Tibial artery (tissue), 4 donors: Measurements from ENCODE around the gene TUBA3D.
"Not testable (repeated sequence)": the region's sequence is repeated elsewhere in the genome, so short reads cannot be mapped to it uniquely, and the experiment has no call there.

Experiments used
- DNase-seq, 2 donors: peaks; one replicate each; pipeline ENCODE4 v3.0.0-alpha.2; 2019
- H3K27ac ChIP-seq, 2 donors: fragments of 200-600 bp; sonication (generic) in 1 of 2; 1 replicate in 1 of 2; 2 replicates in 1 of 2; pipeline ENCODE4 v1.5.1; 2018 to 2019; ENCODE audit warnings: mild to moderate bottlenecking in 1 of 2
- H3K27me3 ChIP-seq, 2 donors: fragments of 200-600 bp; sonication (generic) in 1 of 2; one replicate each; pipeline versions ENCODE4 v1.5.1 to v1.6.0; 2016 to 2019
- H3K36me3 ChIP-seq, 3 donors: fragments of 200-600 bp; sonication (generic) in 2 of 3; one replicate each; pipeline ENCODE4 v1.5.1; 2016 to 2019; ENCODE audit warnings: mild to moderate bottlenecking in 2 of 3
- H3K4me1 ChIP-seq, 4 donors: fragments of 200-600 bp; sonication (generic) in 2 of 4; 1 replicate in 3 of 4; 2 replicates in 1 of 4; pipeline ENCODE4 v1.5.1; 2016 to 2019
- H3K4me3 ChIP-seq, 2 donors: fragments of 200-600 bp; sonication (generic) in 1 of 2; 1 replicate in 1 of 2; 2 replicates in 1 of 2; pipeline ENCODE4 v1.5.1; 2018 to 2019; ENCODE audit warnings: mild to moderate bottlenecking in 2 of 2
- H3K9me3 ChIP-seq, 3 donors: fragments of 200-600 bp; sonication (generic) in 1 of 3; one replicate each; pipeline ENCODE4 v1.5.1; 2016 to 2019
- intact Hi-C: fragments of 100-400 bp; cut with DNase I; formaldehyde crosslinking; loops from one replicate; pipeline ENCODE4 v1.15.0; 2023; ENCODE audit warnings: low total_unique reads
- TF ChIP-seq, protein P1 (sequence below), 2 experiments: fragments of 200-600 bp in 1 of 2; fragments of 450-650 bp in 1 of 2; IDR thresholded peaks; one replicate each; pipeline ENCODE4 v1.5.1; 2017 to 2019; ENCODE audit warnings: antibody characterized with exemption in 2 of 2, mild to moderate bottlenecking in 1 of 2, moderate library complexity in 1 of 2

TUBA3D gene

DNA sequence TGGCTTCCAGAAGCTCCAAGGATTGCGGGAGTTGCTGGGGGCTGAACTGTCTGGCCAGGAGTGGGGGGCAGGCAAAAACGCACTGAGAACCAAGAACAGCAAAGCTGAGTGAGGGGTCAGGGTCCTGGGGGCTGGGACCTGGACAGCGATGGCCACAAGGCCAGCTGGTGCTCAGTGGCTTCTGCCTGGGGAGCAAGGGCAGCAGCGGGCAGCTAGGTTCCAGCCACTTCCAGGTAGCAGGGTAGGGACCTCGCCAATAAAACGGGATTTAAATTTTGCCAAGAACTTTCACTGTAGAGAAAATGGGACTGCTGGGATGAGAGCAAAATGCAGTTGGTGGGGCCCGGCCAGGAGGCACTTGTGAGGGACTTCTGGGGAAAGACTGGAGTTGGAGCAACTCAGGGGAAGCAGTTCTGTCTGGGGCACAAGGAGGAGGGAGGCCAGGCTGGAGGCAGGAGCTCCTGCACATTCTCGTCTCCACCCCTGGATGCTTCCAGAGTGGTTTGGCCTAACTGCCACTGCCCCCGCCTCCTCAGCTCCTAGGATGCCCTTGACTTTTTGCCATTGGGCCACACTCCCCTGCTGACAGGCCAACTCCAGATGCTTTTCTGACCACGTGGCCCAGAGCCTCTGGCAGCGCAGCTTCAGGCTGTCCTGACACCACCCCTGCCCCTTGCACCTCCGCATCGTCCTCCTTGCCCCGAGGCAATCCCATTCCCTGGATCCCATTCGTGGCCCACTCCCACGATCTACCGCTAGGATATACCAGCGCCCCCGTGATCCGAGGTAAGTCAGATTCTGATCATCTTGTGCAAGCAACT, 46.3 kb downstream of the TUBA3D start:
- H3K27ac ChIP-seq, result no peak overlapping the region
- no peaks in the 10 kb centered on the region for H3K9me3 ChIP-seq
- no peak overlapping the region for H3K4me3 ChIP-seq
- H3K36me3 ChIP-seq, result peaks cover 9 to 46% (median 35%) of the 10 kb centered on the region in 3 donors
- TF ChIP-seq, protein P1, sequence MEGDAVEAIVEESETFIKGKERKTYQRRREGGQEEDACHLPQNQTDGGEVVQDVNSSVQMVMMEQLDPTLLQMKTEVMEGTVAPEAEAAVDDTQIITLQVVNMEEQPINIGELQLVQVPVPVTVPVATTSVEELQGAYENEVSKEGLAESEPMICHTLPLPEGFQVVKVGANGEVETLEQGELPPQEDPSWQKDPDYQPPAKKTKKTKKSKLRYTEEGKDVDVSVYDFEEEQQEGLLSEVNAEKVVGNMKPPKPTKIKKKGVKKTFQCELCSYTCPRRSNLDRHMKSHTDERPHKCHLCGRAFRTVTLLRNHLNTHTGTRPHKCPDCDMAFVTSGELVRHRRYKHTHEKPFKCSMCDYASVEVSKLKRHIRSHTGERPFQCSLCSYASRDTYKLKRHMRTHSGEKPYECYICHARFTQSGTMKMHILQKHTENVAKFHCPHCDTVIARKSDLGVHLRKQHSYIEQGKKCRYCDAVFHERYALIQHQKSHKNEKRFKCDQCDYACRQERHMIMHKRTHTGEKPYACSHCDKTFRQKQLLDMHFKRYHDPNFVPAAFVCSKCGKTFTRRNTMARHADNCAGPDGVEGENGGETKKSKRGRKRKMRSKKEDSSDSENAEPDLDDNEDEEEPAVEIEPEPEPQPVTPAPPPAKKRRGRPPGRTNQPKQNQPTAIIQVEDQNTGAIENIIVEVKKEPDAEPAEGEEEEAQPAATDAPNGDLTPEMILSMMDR (IDR thresholded peaks at IDR 0.05), result no peak
- no peaks in the 10 kb centered on the region for H3K27me3 ChIP-seq
- peaks cover 0 to 2% (median 0%) of the 10 kb centered on the region in 4 donors for H3K4me1 ChIP-seq
- no peak for DNase-seq
- intact Hi-C loops, result no loop called here

DNA sequence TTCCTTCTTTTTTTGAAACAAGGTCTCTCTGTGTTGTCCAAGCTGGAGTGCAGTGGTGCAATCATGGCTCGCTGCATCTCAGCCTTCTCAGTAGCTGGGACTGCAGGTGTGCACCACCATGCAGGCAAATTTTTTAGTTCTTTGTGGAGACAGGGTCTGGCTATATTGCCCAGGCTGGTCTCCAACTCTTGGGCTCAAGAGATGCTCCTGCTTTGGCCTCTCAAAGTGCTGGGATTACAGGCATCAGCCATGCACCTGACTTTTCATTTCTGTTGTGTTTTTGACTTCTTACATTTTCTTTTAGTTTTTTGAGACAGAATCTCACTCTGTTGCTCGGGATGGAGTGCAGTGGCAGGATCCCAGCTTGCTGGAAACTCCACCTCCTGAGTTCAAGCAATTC, 49.3 kb downstream of the TUBA3D start:
- intact Hi-C loops, result not testable (repeated sequence)

DNA sequence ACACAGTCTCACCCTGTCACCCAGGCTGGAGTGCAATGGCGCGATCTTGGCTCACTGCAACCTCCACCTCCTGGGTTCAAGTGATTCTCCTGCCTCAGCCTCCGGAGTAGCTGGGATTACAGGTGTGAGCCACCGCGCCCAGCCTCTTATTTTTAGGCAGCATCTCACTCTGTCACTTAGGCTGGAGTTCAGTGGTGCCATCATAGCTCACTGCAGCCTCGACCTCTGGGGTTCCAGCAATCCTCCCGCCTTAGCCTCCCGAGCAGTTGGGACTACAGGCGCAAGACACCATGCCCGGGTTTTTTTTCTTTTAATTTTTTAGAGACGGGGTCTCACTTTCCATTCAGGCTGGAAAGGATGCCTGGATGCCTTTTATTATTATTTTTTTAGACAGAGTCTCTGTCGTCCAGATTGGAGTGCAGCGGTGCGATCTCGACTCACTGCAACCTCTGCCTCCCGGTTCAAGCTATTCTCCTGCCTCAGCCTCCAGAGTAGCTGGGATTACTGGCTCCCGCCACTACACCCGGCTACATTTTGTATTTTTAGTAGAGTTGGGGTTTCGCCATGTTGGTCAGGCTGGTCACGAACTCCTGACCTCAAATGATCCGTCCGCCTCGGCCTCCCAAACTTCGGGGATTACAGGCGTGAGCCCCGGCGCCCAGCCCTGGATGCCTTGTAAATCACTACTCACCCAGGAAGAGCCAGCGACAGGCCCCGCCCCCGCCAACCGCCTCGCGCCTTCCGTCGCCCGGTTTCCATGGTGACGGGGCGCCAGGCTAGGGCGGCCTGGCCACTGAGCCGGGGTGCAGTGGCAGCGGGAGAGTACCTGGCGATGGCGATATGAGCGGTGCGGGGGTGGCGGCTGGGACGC, 51.4 kb downstream of the TUBA3D start, which contains the start of gene CCDC74A:
CCDC74A (plus strand) TSS at position 758 of the 871 bp plus-strand sequence; CDS start at position 841, 83 bp downstream.
- H3K9me3 ChIP-seq, H3K27me3 ChIP-seq, intact Hi-C loops, H3K36me3 ChIP-seq: not testable (repeated sequence)
- Histone ChIP-seq H3K4me1 (peaks cover 0 to 15% (median 5%) of the 10 kb centered on the region in 4 donors), H3K27ac (peak within 1 kb of the TSS; percentile 44 to 47), H3K4me3 (peak within 1 kb of the TSS; percentile 45 to 52)
- peak; percentile 60 to 83 for DNase-seq

More for the DNA sequence above, 49.3 kb downstream of the TUBA3D start:
- not testable (repeated sequence) for H3K4me3 ChIP-seq, H3K27ac ChIP-seq, H3K9me3 ChIP-seq, H3K27me3 ChIP-seq
- peaks cover 4 to 15% (median 7%) of the 10 kb centered on the region in 3 donors for H3K36me3 ChIP-seq
- DNase-seq, result peak in 1 of 2 donors; percentile 23
- peaks cover 0 to 15% (median 5%) of the 10 kb centered on the region in 4 donors for H3K4me1 ChIP-seq

DNA sequence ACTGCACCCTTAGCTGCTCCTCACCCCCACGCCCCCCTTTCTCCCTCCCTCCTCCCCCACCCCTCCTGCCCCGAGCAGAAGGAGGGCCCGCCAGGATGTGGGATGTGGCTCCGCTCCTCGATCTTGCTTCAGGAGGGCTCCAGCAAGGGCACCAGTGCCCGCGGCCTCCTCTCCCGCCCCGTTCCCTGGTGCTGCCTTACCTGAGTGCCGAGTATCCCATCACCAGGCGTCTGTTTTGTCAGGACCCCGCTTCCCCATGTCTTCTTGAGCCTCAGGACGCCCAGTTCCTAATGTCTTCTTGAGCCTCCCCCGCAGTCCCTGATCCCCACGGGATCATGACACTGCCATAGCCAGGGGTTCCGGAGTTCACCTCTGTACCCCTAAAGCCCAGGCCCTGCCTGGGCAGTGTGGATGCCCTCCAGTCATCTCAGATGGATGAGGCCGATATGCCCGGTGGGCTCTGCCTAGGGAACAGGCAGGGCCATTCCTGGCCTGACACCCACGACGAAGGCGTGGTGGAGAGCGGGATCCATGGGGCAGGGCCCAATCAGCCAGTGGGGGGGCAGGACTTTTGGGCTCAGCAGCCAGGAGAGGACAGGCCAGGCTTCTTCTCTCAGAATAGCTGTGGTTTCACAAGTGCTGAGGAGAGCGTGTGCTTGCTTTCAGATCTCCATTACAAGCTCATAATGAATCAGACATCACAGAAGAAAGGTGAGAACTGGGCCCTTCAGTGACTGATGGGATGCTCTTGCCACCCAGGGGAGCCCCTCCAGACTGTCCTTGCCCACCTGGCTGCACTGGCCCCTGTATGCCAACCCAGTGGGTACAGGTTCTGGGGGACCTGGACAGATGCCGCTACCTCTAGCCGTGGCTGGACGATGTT, 53.3 kb downstream of the TUBA3D start:
- H3K4me1 ChIP-seq, result peaks cover 0 to 15% (median 5%) of the 10 kb centered on the region in 4 donors
- H3K27me3 ChIP-seq, intact Hi-C loops, H3K9me3 ChIP-seq, H3K36me3 ChIP-seq, H3K27ac ChIP-seq: not testable (repeated sequence)
- H3K4me3 ChIP-seq, result peak overlapping the region; percentile 45 to 52
- DNase-seq, result peak in 1 of 2 donors; percentile 65

DNA sequence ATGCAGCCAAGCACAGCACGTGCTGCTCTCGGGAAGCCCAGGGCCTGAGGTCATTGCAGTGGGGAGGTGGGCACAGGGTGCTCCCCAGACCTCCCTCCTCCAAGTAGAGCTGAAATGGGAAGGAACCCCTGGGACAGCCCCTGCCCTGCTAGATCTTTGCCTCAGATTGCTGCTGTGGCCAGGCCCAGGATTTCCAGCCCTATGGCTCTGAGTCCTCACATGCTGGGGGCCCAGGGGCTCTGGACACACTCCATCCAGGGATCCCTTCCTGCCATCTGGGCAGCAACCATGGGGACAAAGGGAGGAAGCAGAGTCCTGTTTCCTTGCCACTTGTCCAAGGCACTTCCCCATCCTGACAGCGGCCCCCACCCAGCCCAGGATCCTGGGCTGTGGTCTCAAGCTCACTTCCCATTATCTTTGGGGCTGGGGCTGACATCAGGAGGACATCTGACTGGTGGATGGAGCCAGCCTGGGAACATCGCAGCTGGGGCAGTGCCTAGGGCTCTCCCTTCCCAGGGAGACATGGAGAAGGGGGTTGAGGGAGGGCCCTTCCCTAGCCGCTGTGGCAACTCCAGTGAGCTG, 54.0 kb downstream of the TUBA3D start:
- H3K4me1 ChIP-seq, result peaks cover 0 to 15% (median 5%) of the 10 kb centered on the region in 4 donors
- DNase-seq, result peak in 1 of 2 donors; percentile 47
- intact Hi-C loops, H3K36me3 ChIP-seq, H3K4me3 ChIP-seq, H3K9me3 ChIP-seq, H3K27ac ChIP-seq, H3K27me3 ChIP-seq: not testable (repeated sequence)

DNA sequence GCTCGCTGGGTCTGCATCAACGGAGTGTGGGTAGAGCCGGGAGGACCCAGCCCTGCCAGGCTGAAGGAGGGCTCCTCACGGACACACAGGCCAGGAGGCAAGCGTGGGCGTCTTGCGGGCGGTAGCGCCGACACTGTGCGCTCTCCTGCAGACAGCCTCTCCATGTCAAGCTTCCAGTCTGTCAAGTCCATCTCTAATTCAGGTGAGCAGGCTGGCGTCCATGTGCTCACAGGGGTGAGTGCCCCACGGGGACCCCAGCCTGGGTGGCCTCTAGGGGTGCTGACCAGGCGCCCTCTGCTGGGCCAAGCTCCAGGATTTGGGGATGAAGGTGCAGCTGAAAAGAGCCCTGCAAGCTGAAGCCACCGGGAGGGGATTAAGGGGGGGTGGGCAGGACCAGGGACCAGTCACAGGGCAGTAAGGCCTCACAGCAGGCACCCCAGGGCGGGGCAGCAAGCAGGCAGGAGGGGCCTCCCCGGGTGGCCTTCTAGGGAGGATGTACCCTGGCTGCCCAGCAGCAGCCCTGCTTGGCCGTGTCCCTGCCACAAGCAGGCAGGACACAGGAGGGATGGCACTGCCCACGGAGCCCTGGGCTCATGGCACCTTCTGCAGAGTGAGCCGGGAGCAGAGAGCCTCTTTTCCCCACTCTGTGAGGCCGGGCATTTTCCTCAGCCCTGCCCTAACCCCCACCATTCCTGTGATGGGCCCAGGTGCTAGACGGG, 54.9 kb downstream of the TUBA3D start:
- intact Hi-C loops, H3K36me3 ChIP-seq, H3K4me3 ChIP-seq, H3K27ac ChIP-seq, H3K27me3 ChIP-seq, H3K9me3 ChIP-seq: not testable (repeated sequence)
- DNase-seq, result peak in 1 of 2 donors; percentile 55
- H3K4me1 ChIP-seq, result peaks cover 0 to 15% (median 5%) of the 10 kb centered on the region in 4 donors

DNA sequence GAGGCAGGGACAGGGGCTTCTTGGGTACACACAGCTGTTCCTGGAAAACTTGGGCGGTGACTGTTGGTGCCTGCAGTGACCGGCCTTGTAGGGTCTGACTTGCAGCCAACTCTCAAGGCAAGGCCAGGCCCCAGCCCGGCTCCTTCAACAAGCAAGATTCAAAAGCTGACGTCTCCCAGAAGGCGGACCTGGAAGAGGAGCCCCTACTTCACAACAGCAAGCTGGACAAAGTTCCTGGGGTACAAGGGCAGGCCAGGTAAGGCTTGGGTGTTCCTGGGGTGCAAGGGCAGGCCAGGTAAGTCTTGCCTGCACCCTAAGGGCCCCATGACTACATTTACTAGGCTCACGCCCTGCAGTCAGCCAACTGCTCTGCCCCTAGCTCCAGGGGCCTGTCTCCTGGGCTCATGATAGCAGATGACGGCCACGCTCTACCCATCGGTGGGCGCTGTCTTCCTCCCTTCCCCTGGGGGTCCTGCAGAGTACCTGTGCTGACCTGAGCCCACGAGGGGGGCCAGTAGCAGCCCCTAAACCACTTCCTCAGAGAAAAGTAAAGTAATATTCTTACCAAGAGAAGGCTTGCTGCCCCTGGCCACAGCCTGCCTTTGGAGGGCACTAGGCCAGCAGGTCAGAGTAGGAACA, 55.7 kb downstream of the TUBA3D start:
- H3K4me1 ChIP-seq, result peaks cover 0 to 15% (median 5%) of the 10 kb centered on the region in 4 donors
- H3K27ac ChIP-seq, H3K9me3 ChIP-seq, H3K4me3 ChIP-seq, H3K36me3 ChIP-seq, H3K27me3 ChIP-seq, intact Hi-C loops, DNase-seq: not testable (repeated sequence)
